NCI-H1436 treated with DMSO at 0.1 percent for 48 hours (cell line): ENCODE measurements around the gene CIT.

Experiments
- DNase-seq: peaks from one replicate; lab custom pipeline; 2025; lab: John Stamatoyannopoulos, UW

Gene CIT

DNA sequence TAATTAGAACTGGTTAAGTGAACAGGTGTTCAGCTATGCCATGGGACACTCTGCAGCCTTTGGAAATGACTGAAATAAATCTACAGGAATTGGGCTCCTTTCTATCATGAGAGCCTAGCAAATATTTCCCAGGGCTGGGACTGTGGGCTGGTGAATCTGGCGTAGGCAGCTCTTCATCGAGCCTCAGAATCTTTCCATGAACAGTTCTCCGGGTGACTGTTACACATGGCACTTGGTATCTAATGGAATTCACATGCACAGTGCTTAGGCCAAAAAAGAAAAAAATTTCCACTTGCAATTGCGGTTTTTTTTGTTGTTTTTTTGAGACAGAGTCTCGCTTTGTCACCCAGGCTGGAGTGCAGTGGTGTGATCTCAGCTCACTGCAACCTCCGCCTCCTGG, 177.0 kb downstream of the CIT start:
- DNase-seq = no peak

DNA sequence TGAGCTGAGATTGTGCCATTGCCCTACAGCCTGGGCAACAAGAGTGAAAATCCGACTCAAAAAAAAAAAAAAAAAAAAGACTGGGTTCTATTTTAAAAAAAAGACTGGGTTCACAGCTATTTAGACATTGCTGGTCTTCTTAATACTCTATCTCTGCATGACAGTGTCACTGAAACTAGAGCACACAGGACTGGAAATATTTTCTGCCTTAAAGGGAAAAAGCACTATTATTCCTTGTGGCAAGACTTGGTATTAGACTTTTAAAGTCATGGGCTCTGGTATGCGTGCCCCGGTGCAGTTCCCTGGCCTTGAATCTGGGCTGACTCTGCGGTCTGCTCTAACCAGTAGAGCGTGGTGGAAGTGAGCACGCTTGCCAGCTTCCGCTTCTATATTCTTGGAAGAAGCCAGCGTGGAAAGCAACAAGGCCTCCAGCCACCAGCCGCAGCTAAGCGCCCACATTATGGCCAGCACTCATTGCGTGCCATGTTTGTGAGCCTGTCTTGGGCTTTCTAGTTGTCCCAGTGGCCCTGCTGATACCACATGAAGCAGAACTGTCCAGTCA, 177.8 kb downstream of the CIT start:
- DNase-seq = no peak

- no peak for DNase-seq
Measured at GRCh38 chr12:119696943-119697342, 180.2 kb downstream of the CIT start.

DNA sequence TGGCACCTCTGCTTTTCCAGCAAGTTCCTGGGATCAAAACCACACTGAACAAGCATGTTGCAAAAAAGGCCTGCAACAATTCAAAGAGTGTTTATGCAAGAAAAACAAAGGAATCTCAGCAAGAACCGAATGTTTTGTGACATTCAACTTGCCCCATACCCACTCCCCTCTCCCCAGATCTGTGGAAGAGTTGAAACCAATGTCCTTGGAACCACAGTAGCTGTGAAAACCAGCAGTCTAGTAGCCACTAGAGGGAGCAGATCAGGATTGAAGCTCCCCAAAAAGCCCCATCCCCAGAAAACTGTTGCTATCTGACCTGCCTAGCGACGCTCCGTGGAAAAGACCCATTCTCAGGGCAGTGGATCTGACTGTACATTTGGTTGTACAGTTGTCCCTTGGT, 182.1 kb downstream of the CIT start:
- DNase-seq = no peak

DNA sequence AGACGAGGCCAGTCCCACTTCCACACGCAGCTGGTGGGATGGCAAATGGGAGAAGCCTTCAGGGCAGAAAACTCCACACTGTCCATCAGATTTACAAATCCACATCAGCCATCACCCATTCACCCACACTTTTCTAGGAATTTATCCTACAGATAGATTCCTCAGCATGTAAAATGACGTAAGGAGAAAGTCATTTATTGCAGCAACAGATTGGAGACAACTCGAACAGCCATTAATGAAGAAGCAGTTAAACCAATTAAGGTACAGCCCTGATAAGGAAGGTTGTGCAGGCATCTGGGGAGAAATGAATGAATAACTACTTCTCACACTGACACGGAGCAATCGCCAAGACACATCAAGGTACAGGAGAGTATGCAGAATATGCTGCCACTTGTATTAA, 183.0 kb downstream of the CIT start:
- DNase-seq = no peak

GRCh38 chr12:119693511-119693910, 183.6 kb downstream of the CIT start:
- no peak for DNase-seq

GRCh38 chr12:119692997-119693396, 184.1 kb downstream of the CIT start:
- DNase-seq = no peak

- DNase-seq = no peak
Measured at GRCh38 chr12:119692410-119692809, 184.7 kb downstream of the CIT start.

DNA sequence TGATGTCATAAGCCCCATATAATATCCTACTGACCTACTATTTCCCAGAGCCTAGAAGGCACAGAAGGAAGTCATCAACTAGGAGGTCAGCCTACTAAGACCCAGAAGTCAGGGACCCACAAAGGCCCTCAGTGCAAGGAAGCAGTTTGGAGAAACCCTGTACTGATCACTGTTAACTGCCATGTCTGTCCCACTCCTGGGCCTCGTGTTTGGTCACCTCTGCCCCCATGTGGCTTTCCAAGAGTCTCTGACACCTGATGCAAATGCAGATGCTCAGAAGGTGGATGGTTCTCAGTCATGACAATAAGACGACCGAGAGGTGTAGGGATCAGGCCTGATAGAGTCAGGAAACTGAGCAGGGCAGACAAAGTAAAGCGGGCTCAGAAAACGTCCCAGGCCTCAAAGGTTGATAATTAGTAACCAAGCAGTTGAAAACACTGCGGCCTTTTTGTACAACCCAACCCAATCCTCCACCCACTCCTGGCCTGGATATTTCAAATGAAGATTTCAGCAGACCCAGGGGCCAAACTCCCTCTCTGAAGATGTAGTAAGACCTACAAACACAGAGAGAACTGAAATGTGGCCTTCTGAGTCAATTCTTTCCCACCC, 185.8 kb downstream of the CIT start:
- DNase-seq = no peak

GRCh38 chr12:119689935-119690500, 187.1 kb downstream of the CIT start:
- no peak for DNase-seq

GRCh38 chr12:119687879-119688278, 189.2 kb downstream of the CIT start:
- no peak for DNase-seq

DNA sequence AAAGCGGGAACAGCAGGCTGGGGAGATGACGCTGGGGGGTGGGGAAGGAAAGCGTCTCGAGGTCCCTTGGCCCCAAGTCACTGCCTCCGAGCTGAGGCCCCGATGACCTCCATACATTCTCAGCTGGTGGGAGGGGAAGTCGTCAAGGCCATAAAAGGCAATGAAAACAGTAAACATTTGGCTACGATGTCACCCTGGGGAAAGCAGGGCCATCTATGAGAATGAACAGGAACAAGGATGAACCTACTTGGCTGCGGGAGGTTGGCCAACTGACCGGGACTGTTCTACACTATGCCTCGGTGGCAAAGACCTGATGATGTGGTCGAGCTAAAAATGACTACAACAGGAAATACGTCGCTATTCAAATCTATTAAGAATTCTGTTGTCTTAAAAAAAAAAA, 189.7 kb downstream of the CIT start:
- DNase-seq = no peak

GRCh38 chr12:119686776-119687175, 190.3 kb downstream of the CIT start:
- DNase-seq = no peak

DNA sequence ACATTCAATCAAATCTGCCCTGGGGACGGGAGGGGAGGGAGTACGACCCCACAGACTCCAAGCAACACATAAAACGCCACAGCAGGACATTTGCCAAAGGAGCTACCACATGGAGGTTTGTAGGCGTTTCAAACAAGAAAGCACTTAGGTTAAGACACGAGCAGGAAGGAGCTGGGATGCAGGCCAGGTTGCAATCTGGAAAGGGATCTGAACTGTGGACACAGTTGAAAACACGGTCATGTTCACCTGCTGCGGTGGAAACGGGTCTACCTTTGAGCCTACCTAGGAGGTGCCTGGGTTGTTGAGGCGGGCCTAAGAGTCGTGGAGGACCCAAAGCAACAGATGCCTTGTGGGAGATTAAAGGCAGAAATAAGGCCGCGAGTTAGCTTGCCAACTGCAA, 190.8 kb downstream of the CIT start:
- DNase-seq = no peak

- DNase-seq = no peak
Measured at GRCh38 chr12:119685375-119685774, 191.7 kb downstream of the CIT start.

GRCh38 chr12:119684711-119685369, 192.3 kb downstream of the CIT start:
- no peak for DNase-seq

DNA sequence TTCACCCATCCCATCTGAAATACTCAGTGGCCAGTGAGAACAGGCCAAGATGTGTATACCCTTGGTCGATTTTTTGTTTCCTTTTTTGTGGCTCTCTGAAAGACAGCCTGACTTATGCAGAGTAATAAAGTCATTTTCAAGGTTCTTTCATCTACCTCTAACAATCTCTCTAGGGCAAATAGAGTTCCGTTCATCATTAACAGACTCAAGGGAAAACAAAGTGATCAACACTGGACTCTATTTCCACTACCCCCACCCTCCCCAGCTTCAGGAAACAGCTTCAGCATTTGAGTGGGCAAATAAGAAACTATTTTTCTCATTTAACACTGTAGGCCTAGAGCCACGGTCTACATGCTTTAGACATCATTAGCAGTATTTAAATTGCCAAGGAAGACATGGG, 193.3 kb downstream of the CIT start:
- no peak for DNase-seq

GRCh38 chr12:119683413-119683812, 193.7 kb downstream of the CIT start:
- DNase-seq = no peak

- no peak for DNase-seq
Measured at GRCh38 chr12:119682639-119683252, 194.4 kb downstream of the CIT start.

- DNase-seq = no peak
Measured at GRCh38 chr12:119681728-119682638, 195.1 kb downstream of the CIT start.

DNA sequence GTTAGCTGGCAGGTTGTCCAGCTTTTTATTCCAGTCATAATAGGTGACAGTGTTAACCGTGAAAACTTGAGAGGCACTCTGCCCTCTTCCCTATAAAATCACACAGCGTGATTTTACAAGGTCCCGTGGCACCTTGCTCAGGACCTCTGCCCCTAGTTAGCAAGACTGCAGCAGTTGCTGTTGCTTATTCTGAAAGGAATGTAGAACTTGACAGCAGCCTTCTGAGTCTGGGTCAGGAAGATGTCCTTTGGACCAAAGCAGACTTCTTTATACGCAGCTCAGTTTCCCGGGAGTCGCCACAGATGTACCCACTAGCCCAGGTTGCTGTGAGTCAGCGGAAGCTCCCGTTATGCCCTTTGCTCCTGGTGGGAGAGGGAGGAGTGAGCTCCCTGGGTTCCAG, 196.0 kb downstream of the CIT start:
- no peak for DNase-seq

DNA sequence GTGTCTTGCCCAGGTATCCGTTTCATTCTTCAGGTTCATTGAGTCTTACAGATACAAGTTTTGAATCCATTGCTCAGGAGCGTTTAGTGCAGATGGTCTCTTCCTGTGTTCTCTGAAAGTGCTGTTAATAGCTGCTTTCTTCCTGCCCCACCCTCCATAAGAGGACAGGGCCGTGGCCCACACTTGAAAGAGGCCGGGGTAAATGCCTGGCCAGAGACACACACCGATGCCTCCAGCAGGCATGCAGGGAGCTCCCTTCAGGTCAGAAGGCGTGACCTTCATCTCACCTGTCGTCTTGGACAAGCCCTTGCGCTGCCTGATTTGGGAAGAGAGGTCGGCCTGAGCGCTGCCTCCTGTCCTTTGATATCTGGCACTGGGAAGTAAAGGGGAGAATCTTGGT, 197.6 kb downstream of the CIT start:
- DNase-seq = no peak
